Loucy (cell line): ENCODE results near the gene PDPN.

ENCODE experiments used
- EZH2phosphoT487 ChIP-seq: fragments of 200-600 bp; IDR thresholded peaks from 2 replicates; pipeline ENCODE4 v1.6.1; 2018; ENCODE audit warnings: antibody characterized with exemption, mild to moderate bottlenecking, moderate library complexity, borderline replicate concordance
- TF ChIP-seq, protein P1 (sequence below): fragments of 200-600 bp; sonication (generic); conservative IDR thresholded peaks from 2 replicates; pipeline ENCODE4 v1.5.1; 2014; ENCODE audit warnings: mild to moderate bottlenecking, antibody characterized with exemption, low read length

DNA sequence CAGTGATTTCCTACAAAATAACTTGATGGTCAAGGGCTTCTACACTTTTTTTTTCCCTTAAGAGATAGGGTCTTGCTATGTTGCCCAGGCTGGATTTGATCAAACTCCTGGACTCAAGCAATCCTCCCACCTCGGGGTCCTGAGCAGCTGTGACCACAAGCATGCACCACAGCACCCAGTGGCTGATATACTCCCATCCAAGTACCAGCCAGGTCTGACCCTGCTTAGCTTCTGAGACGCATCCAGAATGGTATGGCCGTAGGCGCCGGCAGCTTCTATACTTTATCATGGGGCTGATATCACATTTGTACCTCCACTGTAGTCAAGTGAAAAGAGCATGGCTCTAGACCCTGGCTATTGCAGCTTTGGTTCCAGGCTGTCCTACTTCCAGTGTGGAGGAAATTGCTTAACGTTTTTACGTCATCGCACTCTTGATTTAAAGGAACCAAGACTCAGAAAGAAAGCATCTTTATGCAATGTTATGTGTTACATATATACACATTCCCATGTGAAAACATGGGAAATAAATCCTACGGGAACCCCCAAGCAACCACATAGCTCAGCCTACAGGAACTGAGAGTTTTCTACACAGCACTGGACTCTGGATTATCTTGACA, 39.5 kb downstream of the PDPN start:
- TF ChIP-seq, protein P1, sequence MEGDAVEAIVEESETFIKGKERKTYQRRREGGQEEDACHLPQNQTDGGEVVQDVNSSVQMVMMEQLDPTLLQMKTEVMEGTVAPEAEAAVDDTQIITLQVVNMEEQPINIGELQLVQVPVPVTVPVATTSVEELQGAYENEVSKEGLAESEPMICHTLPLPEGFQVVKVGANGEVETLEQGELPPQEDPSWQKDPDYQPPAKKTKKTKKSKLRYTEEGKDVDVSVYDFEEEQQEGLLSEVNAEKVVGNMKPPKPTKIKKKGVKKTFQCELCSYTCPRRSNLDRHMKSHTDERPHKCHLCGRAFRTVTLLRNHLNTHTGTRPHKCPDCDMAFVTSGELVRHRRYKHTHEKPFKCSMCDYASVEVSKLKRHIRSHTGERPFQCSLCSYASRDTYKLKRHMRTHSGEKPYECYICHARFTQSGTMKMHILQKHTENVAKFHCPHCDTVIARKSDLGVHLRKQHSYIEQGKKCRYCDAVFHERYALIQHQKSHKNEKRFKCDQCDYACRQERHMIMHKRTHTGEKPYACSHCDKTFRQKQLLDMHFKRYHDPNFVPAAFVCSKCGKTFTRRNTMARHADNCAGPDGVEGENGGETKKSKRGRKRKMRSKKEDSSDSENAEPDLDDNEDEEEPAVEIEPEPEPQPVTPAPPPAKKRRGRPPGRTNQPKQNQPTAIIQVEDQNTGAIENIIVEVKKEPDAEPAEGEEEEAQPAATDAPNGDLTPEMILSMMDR: no peak
- no peak for TF ChIP-seq EZH2phosphoT487
